DND-41 (cell line): ENCODE results near the gene DDN.

ENCODE experiments used
- CTCF ChIP-seq: IDR thresholded peaks from 2 replicates; pipeline ENCODE4 v1.5.1; 2012; ENCODE audit warnings: borderline replicate concordance, low read length, moderate library complexity, mild to moderate bottlenecking; ENCODE audit not compliant: poor library complexity, severe bottlenecking; ENCODE audit errors: extremely low read depth
- EZH2 ChIP-seq: IDR thresholded peaks from 3 replicates; pipeline ENCODE4 v1.6.1; 2012; ENCODE audit warnings: borderline replicate concordance, low read depth, mild to moderate bottlenecking, moderate library complexity, low read length, inconsistent platforms; ENCODE audit not compliant: severe bottlenecking

- TF ChIP-seq CTCF (no peak), EZH2 (no peak)
Observed at GRCh38 chr12:49030714-49031572, 31.8 kb upstream of the DDN start.
